ENCODE data around the gene PRKCH.

GRCh38 chr14:61420326-61420725, 98.9 kb downstream of the PRKCH start:
- TF ChIP-seq CTCF (IDR thresholded peaks at IDR 0.05; ENCODE audit: low read depth, low read length) = no peak
- no peak for TF ChIP-seq EZH2phosphoT487 (IDR thresholded peaks at IDR 0.05; ENCODE audit: low read depth)
